Measurements from ENCODE around the gene SLC50A1.
"Not testable (repeated sequence)": the region's sequence is repeated elsewhere in the genome, so short reads cannot be mapped to it uniquely, and the experiment has no call there.

Gene SLC50A1

GRCh38 chr1:155116113-155116764, 19.4 kb upstream of the SLC50A1 start:
- DNase-seq (ENCODE audit: low read depth), result no peak

- no peak for DNase-seq (ENCODE audit: low read depth)
These were observed 18.0 kb upstream of the SLC50A1 start for GRCh38 chr1:155117610-155118009.

- not testable (repeated sequence) for DNase-seq (ENCODE audit: low read depth)
These were observed 17.6 kb upstream of the SLC50A1 start for GRCh38 chr1:155118090-155118489.

GRCh38 chr1:155120253-155120652, 15.4 kb upstream of the SLC50A1 start:
- no peak for DNase-seq (ENCODE audit: low read depth)

GRCh38 chr1:155121249-155121648, 14.4 kb upstream of the SLC50A1 start:
- no peak for DNase-seq (ENCODE audit: low read depth)

- DNase-seq (ENCODE audit: low read depth), result no peak
These were observed 13.3 kb upstream of the SLC50A1 start for GRCh38 chr1:155122308-155122707.

- no peak for DNase-seq (ENCODE audit: low read depth)
These were observed 11.9 kb upstream of the SLC50A1 start for GRCh38 chr1:155123801-155124200.

- no peak for DNase-seq (ENCODE audit: low read depth)
These were observed 10.9 kb upstream of the SLC50A1 start for GRCh38 chr1:155124503-155125463.

- no peak for DNase-seq (ENCODE audit: low read depth)
These were observed 10.1 kb upstream of the SLC50A1 start for GRCh38 chr1:155125511-155125945.

- no peak for DNase-seq (ENCODE audit: low read depth)
These were observed 9.6 kb upstream of the SLC50A1 start for GRCh38 chr1:155125946-155126555.

GRCh38 chr1:155126556-155127104, 9.0 kb upstream of the SLC50A1 start:
- no peak for DNase-seq (ENCODE audit: low read depth)

GRCh38 chr1:155127105-155127966, 8.3 kb upstream of the SLC50A1 start, which contains the start of gene EFNA1:
EFNA1 (plus strand) TSS chr1:155127876; CDS start chr1:155127978, 102 bp downstream.
- no peak for DNase-seq (ENCODE audit: low read depth)

GRCh38 chr1:155127967-155128754, 7.5 kb upstream of the SLC50A1 start:
- DNase-seq (ENCODE audit: low read depth), result no peak

GRCh38 chr1:155128755-155129473, 6.7 kb upstream of the SLC50A1 start:
- no peak for DNase-seq (ENCODE audit: low read depth)

- DNase-seq (ENCODE audit: low read depth), result no peak
These were observed 5.2 kb upstream of the SLC50A1 start for GRCh38 chr1:155130272-155131006.

GRCh38 chr1:155131285-155131684, 4.4 kb upstream of the SLC50A1 start:
- no peak for DNase-seq (ENCODE audit: low read depth)

- DNase-seq (ENCODE audit: low read depth), result no peak
These were observed 3.8 kb upstream of the SLC50A1 start for GRCh38 chr1:155131856-155132255.

- no peak for DNase-seq (ENCODE audit: low read depth)
These were observed 1.8 kb upstream of the SLC50A1 start for GRCh38 chr1:155133799-155134281.

- no peak for DNase-seq (ENCODE audit: low read depth)
These were observed 1.3 kb upstream of the SLC50A1 start for GRCh38 chr1:155134322-155134721.
